GM23338 (cell line): ENCODE measurements around the gene PPP6R2. TPM values are rescaled to one million over a fixed set of nuclear protein-coding genes. Genes with fewer than 3 reads are reported as not detected.

Experiments used
- ATAC-seq: fragments of 200-7000 bp; cut with Tn5 transposase; 3 replicates; pipeline ENCODE4 v1.9.1; 2020
- DNase-seq: peaks from one replicate; pipeline ENCODE4 v3.0.0-alpha.2; 2015; ENCODE audit warnings: low spot score
- H2AFZ ChIP-seq: fragments of 200-600 bp; sonication (generic); 2 replicates; pipeline ENCODE4 v1.8.0; 2016; ENCODE audit warnings: antibody characterized with exemption, mild to moderate bottlenecking, moderate library complexity
- H3F3A ChIP-seq: fragments of 200-600 bp; sonication (generic); replicated peaks from 2 replicates; pipeline ENCODE4 v1.8.0; 2017; ENCODE audit warnings: antibody characterized with exemption, mixed run types, low read depth
- H3K27ac ChIP-seq: fragments of 200-600 bp; sonication (generic); 2 replicates; pipeline ENCODE4 v1.6.1; 2016; ENCODE audit warnings: low read depth
- H3K27me3 ChIP-seq: fragments of 200-600 bp; sonication (generic); 2 replicates; pipeline ENCODE4 v1.8.0; 2016; ENCODE audit warnings: mild to moderate bottlenecking, mixed run types, moderate library complexity; ENCODE audit not compliant: insufficient read depth
- H3K36me3 ChIP-seq: fragments of 200-600 bp; sonication (generic); 2 replicates; pipeline ENCODE4 v1.8.0; 2016; ENCODE audit warnings: mild to moderate bottlenecking; ENCODE audit not compliant: insufficient read depth
- H3K4me1 ChIP-seq: fragments of 200-600 bp; sonication (generic); 2 replicates; pipeline ENCODE4 v1.8.0; 2016; ENCODE audit warnings: mild to moderate bottlenecking, moderate library complexity; ENCODE audit not compliant: insufficient read depth
- H3K4me2 ChIP-seq: fragments of 200-600 bp; sonication (generic); 2 replicates; pipeline ENCODE4 v1.7.1; 2017; ENCODE audit warnings: mixed run types
- H3K4me3 ChIP-seq: fragments of 200-600 bp; sonication (generic); 2 replicates; pipeline ENCODE4 v1.6.1; 2016; ENCODE audit warnings: mixed run types
- H3K79me2 ChIP-seq: fragments of 200-600 bp; sonication (generic); replicated peaks from 2 replicates; pipeline ENCODE4 v1.8.0; 2017; ENCODE audit warnings: mild to moderate bottlenecking; ENCODE audit not compliant: insufficient read depth
- H3K9me2 ChIP-seq: fragments of 200-600 bp; sonication (generic); 2 replicates; pipeline ENCODE4 v1.8.0; 2017; ENCODE audit not compliant: insufficient read depth
- H4K20me1 ChIP-seq: fragments of 200-600 bp; sonication (generic); replicated peaks from 2 replicates; pipeline ENCODE4 v1.8.0; 2017; ENCODE audit warnings: mild to moderate bottlenecking; ENCODE audit not compliant: insufficient read depth
- H3K27ac Mint-ChIP-seq: 2 replicates; pipeline ENCODE4 v1.8.0; 2020; ENCODE audit warnings: inconsistent platforms, mild to moderate bottlenecking, moderate library complexity, mixed read lengths
- H3K27me3 Mint-ChIP-seq: 3 replicates; pipeline ENCODE4 v1.8.0; 2022; ENCODE audit warnings: low read depth, mild to moderate bottlenecking, moderate library complexity, mixed read lengths, inconsistent platforms; ENCODE audit not compliant: insufficient read depth, poor library complexity
- H3K36me3 Mint-ChIP-seq: 3 replicates; pipeline ENCODE4 v1.8.0; 2021; ENCODE audit warnings: low read depth, mild to moderate bottlenecking, inconsistent platforms, moderate library complexity, mixed read lengths
- H3K4me1 Mint-ChIP-seq: 3 replicates; pipeline ENCODE4 v1.8.0; 2020; ENCODE audit warnings: mild to moderate bottlenecking, inconsistent platforms, mixed read lengths
- H3K4me3 Mint-ChIP-seq: 3 replicates; pipeline ENCODE4 v1.8.0; 2021; ENCODE audit warnings: moderate library complexity, mild to moderate bottlenecking, inconsistent platforms, mixed read lengths
- H3K9me3 Mint-ChIP-seq: 3 replicates; pipeline ENCODE4 v1.8.0; 2020; ENCODE audit warnings: moderate library complexity, mild to moderate bottlenecking, inconsistent platforms, mixed read lengths
- CREB1 ChIP-seq: fragments of 250-450 bp; sonication (Bioruptor Pico); IDR thresholded peaks from 2 replicates; pipeline ENCODE4 v1.5.0; 2020; ENCODE audit warnings: low read depth, mild to moderate bottlenecking, moderate library complexity
- CTCF ChIP-seq, 2 experiments: fragments of 200-600 bp in 1 of 2; sonication (generic) in 1 of 2; conservative IDR thresholded peaks; 2 replicates each; pipeline versions ENCODE4 v1.5.1 to v1.6.1; 2016 to 2017; ENCODE audit warnings: antibody characterized with exemption in 2 of 2, low read depth in 2 of 2, mild to moderate bottlenecking in 2 of 2, moderate library complexity in 1 of 2
- ETS1 ChIP-seq: IDR thresholded peaks from 2 replicates; pipeline ENCODE4 v1.6.1; 2016; ENCODE audit warnings: antibody characterized with exemption
- EZH2 ChIP-seq: fragments of 200-600 bp; sonication (generic); IDR thresholded peaks from one replicate; pipeline ENCODE4 v1.8.0; 2017; ENCODE audit warnings: antibody characterized with exemption, mild to moderate bottlenecking, low read depth; ENCODE audit not compliant: unreplicated experiment
- EZH2phosphoT487 ChIP-seq: fragments of 200-600 bp; sonication (generic); IDR thresholded peaks from one replicate; pipeline ENCODE4 v1.8.1; 2018; ENCODE audit warnings: antibody characterized with exemption; ENCODE audit not compliant: unreplicated experiment
- JUNB ChIP-seq: IDR thresholded peaks from one replicate; pipeline ENCODE4 v1.6.1; 2016; ENCODE audit warnings: antibody characterized with exemption; ENCODE audit not compliant: unreplicated experiment
- NANOG ChIP-seq: IDR thresholded peaks from 2 replicates; pipeline ENCODE4 v1.6.1; 2016; ENCODE audit warnings: antibody characterized with exemption, borderline replicate concordance
- REST ChIP-seq: IDR thresholded peaks from one replicate; pipeline ENCODE4 v1.6.1; 2018; ENCODE audit warnings: antibody characterized with exemption; ENCODE audit not compliant: unreplicated experiment
- STAT1 ChIP-seq: IDR thresholded peaks from one replicate; pipeline ENCODE4 v1.6.1; 2016; ENCODE audit warnings: antibody characterized with exemption; ENCODE audit not compliant: unreplicated experiment
- ZNF114 ChIP-seq: fragments of 250-450 bp; sonication (Bioruptor Pico); IDR thresholded peaks from 2 replicates; pipeline ENCODE4 v1.5.0; 2020; ENCODE audit warnings: mild to moderate bottlenecking, moderate library complexity
- ZNF331 ChIP-seq: fragments of 250-450 bp; sonication (Bioruptor Pico); IDR thresholded peaks from 2 replicates; pipeline ENCODE4 v1.5.0; 2020; ENCODE audit warnings: low read depth, mild to moderate bottlenecking, moderate library complexity
- polyA plus RNA-seq: library from polyadenylated mRNA; unstranded; fragments of >200 nt; fragmentation: Nextera tagmentation; extraction: Ambion mirVana; gene quantifications from 2 replicates; pipeline ENCODE4 v1.2.1, GENCODE V29; 2016
- total RNA-seq: library from RNA; depleted of rRNA; stranded (reverse); fragments of >200 nt; shearing (Covaris generic); gene quantifications from 2 replicates; pipeline ENCODE4 v1.2.3, GENCODE V29; 2014

PPP6R2 gene
- total and polyA plus RNA-seq, 2 experiments from 2014 or later = 11.9 to 45.8 TPM

GRCh38 chr22:50326956-50327710, 16.0 kb upstream of the PPP6R2 start, which contains the start of gene DENND6B (continued):
- TF ChIP-seq ZNF331 = no peak
- no peak for TF ChIP-seq REST
- TF ChIP-seq EZH2 = no peak
- peak; percentile 75 for TF ChIP-seq CREB1 (CRISPR knock-in tag)
- no peak for TF ChIP-seq ZNF114 (CRISPR knock-in tag)
- peak; percentile 38; the same call in 1 of the 2 replicates for TF ChIP-seq ETS1
- TF ChIP-seq NANOG = no peak
- TF ChIP-seq STAT1 = no peak

GRCh38 chr22:50327711-50328019, 15.5 kb upstream of the PPP6R2 start:
- Histone ChIP-seq H3K9me2 (no peaks in the 10 kb centered on the region), H3K4me1 (no peaks in the 10 kb centered on the region; the same call in 1 of the 2 replicates), H3F3A (no peaks in the 10 kb centered on the region), H3K27me3 (peaks cover 19% of the 10 kb centered on the region), H3K27ac (no peak overlapping the region), H3K79me2 (no peaks in the 10 kb centered on the region), H3K4me2 (peak overlapping the region; percentile 80; the same call in 1 of the 2 replicates), H4K20me1 (no peaks in the 10 kb centered on the region), H3K36me3 (no peaks in the 10 kb centered on the region), H3K4me3 (peak overlapping the region; percentile 72), H2AFZ (peak overlapping the region; percentile 86; the same call in 1 of the 2 replicates)
- DNase-seq (peak; percentile 27), ATAC-seq (no peak)
- Mint-ChIP-seq H3K9me3 (0 out of 3 replicates have a peak, but pooled peaks cover 3% of the 10 kb centered on the region), H3K4me1 (peaks cover 6% of the 10 kb centered on the region; the same call in 2 of the 3 replicates), H3K27me3 (peaks cover 20% of the 10 kb centered on the region), H3K4me3 (peak overlapping the region; percentile 78), H3K27ac (no peak overlapping the region), H3K36me3 (no peaks in the 10 kb centered on the region)
- TF ChIP-seq CTCF (conservative IDR thresholded peaks at IDR 0.05; ENCODE audit: low read depth in 2 of 2) (no peak), ZNF114 (CRISPR knock-in tag) (no peak), JUNB (no peak), EZH2phosphoT487 (no peak)
